NOMO-1 treated with DMSO at 0.1 percent for 48 hours (cell line): ENCODE data around the gene KIAA0753.

Source experiments
- DNase-seq: peaks from one replicate; lab custom pipeline; 2025; ENCODE audit not compliant: unreplicated experiment; lab: John Stamatoyannopoulos, UW

KIAA0753 gene

GRCh38 chr17:6643451-6644125 is 3.1 kb upstream of the KIAA0753 start:
- no peak for DNase-seq

GRCh38 chr17:6642592-6642991 is 2.1 kb upstream of the KIAA0753 start:
- DNase-seq = no peak

DNA sequence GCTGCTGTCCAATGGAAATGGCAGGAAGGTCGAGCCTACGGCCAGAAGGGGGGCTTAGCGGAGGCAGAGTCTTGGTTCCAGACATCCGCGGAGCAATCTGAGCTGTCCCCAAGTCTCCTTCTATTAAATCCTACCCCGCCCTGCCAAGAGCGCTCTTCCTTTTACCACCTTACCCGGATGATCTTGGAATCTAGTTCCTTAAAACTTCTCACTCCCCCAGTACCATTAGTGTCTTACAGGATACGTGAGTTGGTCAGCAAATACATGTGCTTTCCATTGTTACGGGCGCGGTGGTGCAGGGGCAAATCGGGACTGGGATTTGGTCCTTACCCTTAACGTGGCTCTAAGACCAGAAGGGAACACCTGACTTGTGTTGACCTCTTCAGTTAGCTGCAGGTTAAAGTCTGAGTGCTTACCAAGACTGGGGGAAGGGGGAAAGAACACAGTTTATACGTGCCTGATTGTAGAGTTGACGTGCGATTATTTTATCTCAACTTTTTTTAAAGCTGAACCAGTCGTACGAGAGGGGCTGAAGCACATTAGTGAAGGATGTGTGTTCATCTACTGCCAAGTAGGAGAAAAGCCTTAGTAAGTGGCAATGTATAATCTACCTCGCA is 844 bp upstream of the KIAA0753 start:
- DNase-seq = peak; percentile 28

GRCh38 chr17:6639586-6640535 is 650 bp downstream of the KIAA0753 start:
- DNase-seq = peak; percentile 21

DNA sequence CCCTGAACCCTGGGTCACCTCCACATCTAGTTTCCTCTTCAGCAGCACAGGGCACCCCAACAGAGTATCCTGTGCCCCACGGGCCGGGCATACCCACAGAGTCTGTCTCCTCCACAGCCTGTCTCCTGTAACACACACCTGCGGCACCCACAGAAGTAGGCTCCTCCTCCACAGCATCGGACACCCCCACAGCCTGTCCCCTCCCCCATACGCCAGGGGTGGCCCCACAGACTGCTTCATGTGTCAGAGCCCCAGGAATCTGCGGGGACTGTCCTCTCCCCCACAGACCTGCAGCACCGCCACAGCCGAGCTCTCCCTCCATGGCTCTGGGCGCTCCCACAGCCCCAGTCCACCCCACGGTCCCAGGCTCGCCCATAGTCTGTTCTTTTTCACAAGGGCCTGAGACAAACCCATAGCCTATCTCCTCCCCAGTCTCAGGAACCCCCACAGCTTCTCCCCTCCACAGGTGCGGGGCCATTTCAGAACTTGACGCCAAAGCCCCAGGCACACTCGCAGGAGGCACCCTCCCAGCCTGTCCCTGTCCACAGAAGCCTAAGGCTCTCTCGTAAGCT is 1.4 kb downstream of the KIAA0753 start:
- no peak for DNase-seq

- no peak for DNase-seq
Observed at GRCh38 chr17:6638046-6638908, 2.2 kb downstream of the KIAA0753 start.

- no peak for DNase-seq
Observed at GRCh38 chr17:6637458-6637840, 3.1 kb downstream of the KIAA0753 start.

DNA sequence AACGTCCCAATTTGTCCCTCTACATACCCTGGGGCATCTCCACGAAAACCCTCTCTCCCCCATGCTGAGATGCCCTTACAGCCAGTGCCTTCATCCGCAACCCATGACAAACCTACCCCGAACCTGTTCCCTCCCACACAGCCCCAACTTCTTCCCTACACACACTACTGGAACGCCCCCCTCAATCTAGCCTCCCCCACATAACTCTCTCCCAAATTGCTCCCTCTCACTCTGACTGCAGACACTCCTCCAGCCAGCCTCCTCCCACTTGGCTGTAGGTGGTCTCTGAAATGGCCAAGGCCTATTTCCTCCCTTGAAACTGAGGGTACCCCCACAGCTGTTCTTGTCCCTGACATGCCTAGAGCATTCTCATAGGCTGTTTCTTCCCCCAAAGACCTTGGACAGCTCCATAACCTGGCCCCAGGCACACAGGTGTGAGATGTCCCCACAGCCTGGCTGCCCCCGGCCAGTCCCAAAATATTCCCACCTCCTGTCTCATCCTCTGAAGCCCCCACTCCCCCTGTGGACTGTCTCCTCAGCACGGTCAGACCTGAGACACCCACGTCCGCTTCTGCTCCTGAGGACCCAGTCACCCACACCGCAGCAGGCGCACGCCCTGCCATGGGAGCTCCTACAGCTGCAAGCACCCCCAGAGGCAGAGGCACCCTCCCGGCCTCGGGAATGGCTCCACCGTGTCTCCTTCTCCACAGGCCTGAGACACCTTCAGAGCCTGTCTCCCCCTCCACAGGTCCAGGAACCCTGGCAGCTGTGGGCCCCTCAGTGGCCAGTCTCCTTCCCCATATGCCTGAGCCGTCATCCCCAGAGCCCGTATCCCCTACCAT is 3.7 kb downstream of the KIAA0753 start:
- no peak for DNase-seq

DNA sequence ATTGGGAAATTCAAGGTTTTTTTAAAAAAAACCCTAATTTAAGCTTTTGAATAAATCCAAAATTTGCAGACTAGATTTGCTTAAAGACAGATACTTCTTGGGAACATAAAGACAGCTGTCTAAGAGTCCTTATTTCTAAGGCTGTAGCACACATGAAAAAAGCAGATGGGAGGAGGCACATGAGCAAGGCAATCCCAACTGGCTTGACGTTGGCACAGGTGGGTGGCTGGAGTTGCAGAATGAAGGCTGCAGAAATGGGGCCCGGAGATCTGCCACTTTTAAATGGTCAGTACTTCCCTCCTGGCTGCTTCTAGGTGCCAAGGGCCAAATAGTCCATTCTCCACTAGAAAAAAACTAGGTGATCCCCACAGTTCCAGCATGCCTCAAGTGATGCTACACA is 4.4 kb downstream of the KIAA0753 start:
- DNase-seq = no peak

GRCh38 chr17:6633263-6633662 is 7.2 kb downstream of the KIAA0753 start:
- DNase-seq = no peak

DNA sequence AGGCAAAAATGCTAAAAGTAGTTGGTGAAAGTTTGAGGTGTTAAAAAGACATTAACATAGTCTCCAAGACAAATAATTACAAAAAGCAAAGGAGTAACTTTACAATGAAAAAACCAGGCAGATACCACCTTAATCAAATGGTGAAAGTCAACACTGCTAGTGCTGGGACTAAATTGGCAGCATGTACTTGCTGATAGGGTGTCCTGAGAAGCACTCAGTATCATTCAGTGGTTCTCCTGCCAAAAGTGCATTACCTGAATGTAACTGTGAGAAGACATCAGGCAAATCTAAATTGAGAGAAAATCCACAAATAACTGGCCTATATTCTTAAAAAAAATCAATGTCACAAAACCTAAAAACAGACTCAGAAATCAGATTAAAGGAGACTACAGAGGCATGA is 8.0 kb downstream of the KIAA0753 start:
- no peak for DNase-seq

- DNase-seq = no peak
Observed at GRCh38 chr17:6630390-6630789, 10.1 kb downstream of the KIAA0753 start.

GRCh38 chr17:6627019-6627418 is 13.5 kb downstream of the KIAA0753 start:
- DNase-seq = no peak

DNA sequence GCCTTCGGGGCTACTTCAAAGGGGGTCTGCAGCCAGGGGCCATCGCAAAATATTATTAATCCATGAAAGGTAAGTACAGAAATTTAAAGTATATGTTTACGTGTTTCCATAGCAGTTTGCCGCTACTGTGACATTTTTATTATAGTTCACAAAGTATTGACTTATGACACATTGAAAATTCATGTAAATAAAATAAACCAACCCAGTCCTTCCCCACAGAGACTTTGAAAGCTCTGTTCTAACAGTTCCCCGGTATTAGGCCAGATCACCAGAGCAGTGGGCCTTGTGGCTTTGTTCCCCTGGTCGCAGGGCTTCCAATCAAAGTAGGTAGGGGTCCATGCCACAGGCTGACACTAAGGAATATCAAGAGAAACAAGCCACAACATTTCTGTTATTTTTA is 13.9 kb downstream of the KIAA0753 start:
- DNase-seq = no peak

- DNase-seq = no peak
Observed at GRCh38 chr17:6623941-6624340, 16.6 kb downstream of the KIAA0753 start.

DNA sequence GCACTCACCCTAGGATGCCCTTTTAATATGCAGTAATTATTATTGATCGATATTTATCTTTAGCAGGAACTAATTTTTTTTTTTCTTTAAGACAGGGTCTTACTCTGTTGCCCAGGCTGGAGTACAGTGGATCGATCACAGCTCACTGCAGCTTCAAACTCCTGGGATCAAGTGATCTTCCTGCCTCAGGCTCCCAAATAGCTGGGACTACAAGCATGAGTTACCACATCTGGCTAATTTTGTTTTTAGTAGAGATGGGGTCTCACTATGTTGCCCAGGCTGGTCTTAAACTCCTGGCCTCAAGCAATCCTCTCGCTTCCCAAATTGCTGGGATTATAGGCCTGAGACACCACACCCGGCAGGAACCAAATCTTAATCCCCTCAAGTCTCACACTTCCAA is 29.3 kb downstream of the KIAA0753 start:
- no peak for DNase-seq

DNA sequence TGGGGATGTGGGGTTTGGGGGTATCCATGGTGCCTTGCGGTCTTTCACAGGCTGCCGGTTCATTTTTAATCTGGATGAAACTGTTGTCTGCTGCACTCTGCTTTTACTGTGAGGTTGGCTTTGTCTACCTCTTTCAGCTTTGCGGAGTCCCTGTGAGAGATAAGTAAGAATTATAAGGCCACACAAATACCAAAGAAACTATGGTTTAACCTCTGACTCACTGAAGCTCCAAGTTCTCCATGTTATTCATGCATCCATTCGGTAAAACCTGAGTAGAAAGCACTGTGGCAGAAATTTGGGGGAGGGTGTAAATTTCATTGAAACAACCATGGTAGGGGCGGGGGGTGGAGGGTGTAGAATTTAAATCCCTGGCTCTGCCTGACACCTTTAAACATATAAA is 30.5 kb downstream of the KIAA0753 start:
- DNase-seq = no peak

DNA sequence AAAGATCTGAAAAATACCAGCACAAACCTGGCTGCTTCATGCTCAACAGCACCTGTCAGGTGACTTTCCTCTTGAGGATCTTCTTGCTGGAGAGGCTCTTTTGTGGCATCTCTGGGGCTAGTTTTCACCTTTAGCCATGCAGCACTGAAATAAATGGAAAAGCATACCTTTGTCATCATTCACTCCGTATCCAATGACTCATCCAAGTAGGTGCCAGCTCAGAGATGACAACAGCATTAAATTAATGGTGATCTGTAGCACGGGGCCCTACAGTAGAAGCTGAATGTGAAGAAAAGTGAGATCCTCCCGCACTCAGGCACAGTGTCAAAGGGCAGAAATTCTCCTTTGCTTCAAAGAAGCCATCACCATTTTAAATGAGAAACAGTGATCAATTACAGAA is 32.2 kb downstream of the KIAA0753 start:
- DNase-seq = no peak

GRCh38 chr17:6605142-6605541 is 35.4 kb downstream of the KIAA0753 start:
- DNase-seq = no peak
